ENCODE data around the gene POLR2A.
"Not testable (repeated sequence)": the region's sequence is repeated elsewhere in the genome, so short reads cannot be mapped to it uniquely, and the experiment has no call there.

The POLR2A gene

GRCh38 chr17:7471729-7472128 lies 12.4 kb upstream of the POLR2A start:
- DNase-seq (ENCODE audit: low read depth): no peak

GRCh38 chr17:7474767-7475166 lies 9.4 kb upstream of the POLR2A start:
- not testable (repeated sequence) for DNase-seq (ENCODE audit: low read depth); H3K4me3 ChIP-seq (ENCODE audit: low read depth, low read length)

More at GRCh38 chr17:7471729-7472128, 12.4 kb upstream of the POLR2A start:
- H3K4me3 ChIP-seq (ENCODE audit: low read depth, low read length): no peak overlapping the region
- TF ChIP-seq MYC (IDR thresholded peaks at IDR 0.05; ENCODE audit: low read depth, low read length) (no peak), CTCF (IDR thresholded peaks at IDR 0.05; ENCODE audit: low read depth, low read length) (no peak), POLR2A (IDR thresholded peaks at IDR 0.05; ENCODE audit: extremely low read depth, insufficient read length) (no peak), MAX (IDR thresholded peaks at IDR 0.05; ENCODE audit: low read depth, low read length) (no peak)

GRCh38 chr17:7475764-7476422 lies 8.3 kb upstream of the POLR2A start:
- DNase-seq (ENCODE audit: low read depth): no peak
- TF ChIP-seq MAX (IDR thresholded peaks at IDR 0.05; ENCODE audit: low read depth, low read length): no peak
- TF ChIP-seq POLR2A (IDR thresholded peaks at IDR 0.05; ENCODE audit: extremely low read depth, insufficient read length): no peak
- no peak for TF ChIP-seq MYC (IDR thresholded peaks at IDR 0.05; ENCODE audit: low read depth, low read length)
- no peak for TF ChIP-seq CTCF (IDR thresholded peaks at IDR 0.05; ENCODE audit: low read depth, low read length)
- no peak overlapping the region for H3K4me3 ChIP-seq (ENCODE audit: low read depth, low read length)

GRCh38 chr17:7476494-7476893 lies 7.7 kb upstream of the POLR2A start:
- TF ChIP-seq MAX (IDR thresholded peaks at IDR 0.05; ENCODE audit: low read depth, low read length): no peak
- H3K4me3 ChIP-seq (ENCODE audit: low read depth, low read length): no peak overlapping the region
- no peak for DNase-seq (ENCODE audit: low read depth)

- no peak for DNase-seq (ENCODE audit: low read depth)
- no peak overlapping the region for H3K4me3 ChIP-seq (ENCODE audit: low read depth, low read length)
- TF ChIP-seq POLR2A (IDR thresholded peaks at IDR 0.05; ENCODE audit: extremely low read depth, insufficient read length) (no peak), MYC (IDR thresholded peaks at IDR 0.05; ENCODE audit: low read depth, low read length) (no peak), MAX (IDR thresholded peaks at IDR 0.05; ENCODE audit: low read depth, low read length) (no peak)
Observed at GRCh38 chr17:7476951-7477350, 7.2 kb upstream of the POLR2A start.

- no peak overlapping the region for H3K4me3 ChIP-seq (ENCODE audit: low read depth, low read length)
- no peak for TF ChIP-seq MAX (IDR thresholded peaks at IDR 0.05; ENCODE audit: low read depth, low read length)
- TF ChIP-seq POLR2A (IDR thresholded peaks at IDR 0.05; ENCODE audit: extremely low read depth, insufficient read length): no peak
- no peak for TF ChIP-seq MYC (IDR thresholded peaks at IDR 0.05; ENCODE audit: low read depth, low read length)
- TF ChIP-seq CTCF (IDR thresholded peaks at IDR 0.05; ENCODE audit: low read depth, low read length): no peak
- DNase-seq (ENCODE audit: low read depth): no peak
Observed at GRCh38 chr17:7477392-7478275, 6.5 kb upstream of the POLR2A start.
